GM21576 (cell line): ENCODE results near the gene ERICH6B.

Source experiments
- ATAC-seq: cut with Tn5 transposase; IDR thresholded peaks from one replicate; pipeline ENCODE4 v1.9.1; 2021; ENCODE audit warnings: mild to moderate bottlenecking, moderate library complexity; ENCODE audit not compliant: unreplicated experiment

The ERICH6B gene

GRCh38 chr13:45545686-45546409 is 69.7 kb downstream of the ERICH6B start:
- no peak for ATAC-seq

GRCh38 chr13:45544520-45544919 is 71.0 kb downstream of the ERICH6B start:
- no peak for ATAC-seq

GRCh38 chr13:45542878-45543277 is 72.7 kb downstream of the ERICH6B start:
- no peak for ATAC-seq

GRCh38 chr13:45542391-45542790 is 73.1 kb downstream of the ERICH6B start:
- ATAC-seq: no peak

- ATAC-seq: no peak
Observed at GRCh38 chr13:45541806-45542205, 73.7 kb downstream of the ERICH6B start.

- no peak for ATAC-seq
Observed at GRCh38 chr13:45540864-45541263, 74.7 kb downstream of the ERICH6B start.

GRCh38 chr13:45540195-45540594 is 75.3 kb downstream of the ERICH6B start:
- ATAC-seq: no peak

GRCh38 chr13:45538382-45538781 is 77.2 kb downstream of the ERICH6B start:
- ATAC-seq: no peak

- ATAC-seq: no peak
Observed at GRCh38 chr13:45537516-45537915, 78.0 kb downstream of the ERICH6B start.

GRCh38 chr13:45536224-45536623 is 79.3 kb downstream of the ERICH6B start:
- ATAC-seq: no peak

GRCh38 chr13:45534604-45535003 is 80.9 kb downstream of the ERICH6B start:
- ATAC-seq: no peak

- ATAC-seq: no peak
Observed at GRCh38 chr13:45529758-45530157, 85.8 kb downstream of the ERICH6B start.

GRCh38 chr13:45527699-45528462 is 87.7 kb downstream of the ERICH6B start:
- no peak for ATAC-seq

GRCh38 chr13:45522571-45522970 is 93.0 kb downstream of the ERICH6B start:
- no peak for ATAC-seq

GRCh38 chr13:45521297-45521696 is 94.2 kb downstream of the ERICH6B start:
- ATAC-seq: no peak

GRCh38 chr13:45519493-45519892 is 96.0 kb downstream of the ERICH6B start:
- no peak for ATAC-seq

GRCh38 chr13:45518525-45519245 is 96.9 kb downstream of the ERICH6B start:
- no peak for ATAC-seq

GRCh38 chr13:45516757-45517156 is 98.8 kb downstream of the ERICH6B start:
- no peak for ATAC-seq

GRCh38 chr13:45512098-45512496 is 103.4 kb downstream of the ERICH6B start:
- ATAC-seq: no peak

- peak; percentile 62 for ATAC-seq
Observed at GRCh38 chr13:45511310-45512097, 104.0 kb downstream of the ERICH6B start.

GRCh38 chr13:45510672-45511071 is 104.9 kb downstream of the ERICH6B start:
- no peak for ATAC-seq
